OCI-LY3 (cell line): ENCODE results near the gene ESPN.

Source experiments
- H2AFZ ChIP-seq: fragments of 200-600, 300-600 bp; shearing (Covaris generic); 2 replicates; pipeline ENCODE4 v1.6.0; 2014; ENCODE audit warnings: antibody characterized with exemption, low read depth, low read length
- H3K27ac ChIP-seq: fragments of 200-600, 300-600 bp; sonication (generic); 2 replicates; pipeline ENCODE4 v1.5.1; 2014; ENCODE audit warnings: mild to moderate bottlenecking, low read length, moderate library complexity, mixed read lengths
- H3K27me3 ChIP-seq: fragments of 200-600, 300-600 bp; sonication (generic); 2 replicates; pipeline ENCODE4 v1.6.1; 2014; ENCODE audit warnings: low read depth, low read length, mixed read lengths
- H3K36me3 ChIP-seq: fragments of 200-600, 300-600 bp; sonication (generic); replicated peaks from 2 replicates; pipeline ENCODE3; 2014; ENCODE audit warnings: low read depth, low read length, mixed read lengths
- H3K4me1 ChIP-seq: fragments of 300-600, 200-600 bp; sonication (generic); 2 replicates; pipeline ENCODE4 v1.6.1; 2014; ENCODE audit warnings: low read length, mixed read lengths
- H3K4me2 ChIP-seq: fragments of 200-600, 300-600 bp; sonication (generic); 2 replicates; pipeline ENCODE4 v1.6.1; 2014; ENCODE audit warnings: low read length, mixed read lengths
- H3K4me3 ChIP-seq: fragments of 300-600, 200-600 bp; sonication (generic); 2 replicates; pipeline ENCODE4 v1.5.1; 2014; ENCODE audit warnings: antibody characterized with exemption, mild to moderate bottlenecking, low read length, moderate library complexity
- H3K79me2 ChIP-seq: fragments of 300-600, 200-600 bp; shearing (Covaris generic); 2 replicates; pipeline ENCODE4 v1.6.1; 2014; ENCODE audit warnings: mild to moderate bottlenecking, low read length, mixed read lengths
- H3K9ac ChIP-seq: fragments of 300-600, 200-600 bp; shearing (Covaris generic); 2 replicates; pipeline ENCODE4 v1.6.0; 2014; ENCODE audit warnings: mild to moderate bottlenecking, low read length, moderate library complexity
- H3K9me3 ChIP-seq: fragments of 200-600, 300-600 bp; shearing (Covaris generic); 2 replicates; pipeline ENCODE4 v1.6.1; 2014; ENCODE audit warnings: low read length, mixed read lengths; ENCODE audit not compliant: insufficient read depth
- H4K20me1 ChIP-seq: fragments of 200-600, 300-600 bp; sonication (generic); 2 replicates; pipeline ENCODE4 v1.6.1; 2016; ENCODE audit warnings: low read length, mixed read lengths; ENCODE audit not compliant: insufficient read depth
- EZH2phosphoT487 ChIP-seq: fragments of 200-600 bp; shearing (Covaris generic); IDR thresholded peaks from 2 replicates; pipeline ENCODE4 v1.6.1; 2018; ENCODE audit warnings: antibody characterized with exemption, mixed run types, low read depth
- TF ChIP-seq, protein P1 (sequence below): fragments of 200-600, 300-600 bp; sonication (generic); IDR thresholded peaks from 2 replicates; pipeline ENCODE4 v1.5.1; 2014; ENCODE audit warnings: antibody characterized with exemption, low read length, low read depth

Gene ESPN

DNA sequence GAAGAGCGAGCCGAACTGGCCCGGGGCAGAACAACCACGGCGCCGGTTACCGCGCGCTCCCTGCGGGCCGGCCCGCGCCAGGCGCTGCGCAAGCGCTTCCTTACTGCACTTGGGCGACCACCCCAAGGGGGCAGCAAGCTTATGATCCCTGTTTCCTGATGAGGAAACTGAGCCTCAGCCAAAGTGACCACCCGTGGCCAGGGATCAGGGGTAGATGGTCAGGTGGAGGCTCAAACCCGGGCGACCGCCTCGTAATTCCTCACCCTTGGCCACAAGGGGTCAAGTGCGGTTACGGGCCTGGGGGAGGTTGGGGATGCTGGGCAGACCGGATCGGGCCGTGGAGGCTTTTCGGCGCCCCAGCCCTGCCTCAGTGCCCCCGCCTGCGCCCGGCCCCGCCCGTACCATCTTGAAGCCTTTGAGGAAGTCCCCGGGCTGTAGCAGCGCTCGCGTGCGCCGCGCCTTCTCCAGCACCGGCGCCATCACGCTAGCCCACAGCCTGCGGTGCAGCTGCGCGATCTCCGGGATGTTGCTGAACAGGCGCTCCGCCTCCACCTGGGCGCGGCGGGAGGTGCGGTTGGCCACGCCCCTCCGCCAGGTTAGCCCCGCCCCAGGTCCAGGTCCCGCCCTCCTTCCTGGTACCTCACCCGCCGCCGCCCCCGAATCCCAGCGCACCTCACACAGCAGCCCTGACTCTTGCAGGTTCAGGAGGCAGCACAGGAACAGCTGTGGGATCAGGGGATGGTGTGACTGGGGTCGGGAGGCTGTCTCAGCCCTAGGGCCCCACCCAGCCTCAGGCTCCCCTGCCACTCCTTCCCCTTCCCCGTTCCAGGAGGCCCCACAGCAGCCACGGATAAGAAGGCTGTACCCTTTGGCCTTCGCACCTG lies 46.8 kb downstream of the ESPN start:
- Histone ChIP-seq H3K27me3 (no peaks in the 10 kb centered on the region), H3K9ac (no peak overlapping the region), H3K79me2 (no peaks in the 10 kb centered on the region), H3K27ac (no peak overlapping the region), H2AFZ (no peak overlapping the region), H3K4me2 (no peak overlapping the region), H3K9me3 (no peaks in the 10 kb centered on the region), H3K36me3 (no peaks in the 10 kb centered on the region), H3K4me1 (no peaks in the 10 kb centered on the region), H3K4me3 (no peak overlapping the region), H4K20me1 (no peaks in the 10 kb centered on the region)
- no peak for TF ChIP-seq EZH2phosphoT487
- TF ChIP-seq, protein P1, sequence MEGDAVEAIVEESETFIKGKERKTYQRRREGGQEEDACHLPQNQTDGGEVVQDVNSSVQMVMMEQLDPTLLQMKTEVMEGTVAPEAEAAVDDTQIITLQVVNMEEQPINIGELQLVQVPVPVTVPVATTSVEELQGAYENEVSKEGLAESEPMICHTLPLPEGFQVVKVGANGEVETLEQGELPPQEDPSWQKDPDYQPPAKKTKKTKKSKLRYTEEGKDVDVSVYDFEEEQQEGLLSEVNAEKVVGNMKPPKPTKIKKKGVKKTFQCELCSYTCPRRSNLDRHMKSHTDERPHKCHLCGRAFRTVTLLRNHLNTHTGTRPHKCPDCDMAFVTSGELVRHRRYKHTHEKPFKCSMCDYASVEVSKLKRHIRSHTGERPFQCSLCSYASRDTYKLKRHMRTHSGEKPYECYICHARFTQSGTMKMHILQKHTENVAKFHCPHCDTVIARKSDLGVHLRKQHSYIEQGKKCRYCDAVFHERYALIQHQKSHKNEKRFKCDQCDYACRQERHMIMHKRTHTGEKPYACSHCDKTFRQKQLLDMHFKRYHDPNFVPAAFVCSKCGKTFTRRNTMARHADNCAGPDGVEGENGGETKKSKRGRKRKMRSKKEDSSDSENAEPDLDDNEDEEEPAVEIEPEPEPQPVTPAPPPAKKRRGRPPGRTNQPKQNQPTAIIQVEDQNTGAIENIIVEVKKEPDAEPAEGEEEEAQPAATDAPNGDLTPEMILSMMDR: no peak

DNA sequence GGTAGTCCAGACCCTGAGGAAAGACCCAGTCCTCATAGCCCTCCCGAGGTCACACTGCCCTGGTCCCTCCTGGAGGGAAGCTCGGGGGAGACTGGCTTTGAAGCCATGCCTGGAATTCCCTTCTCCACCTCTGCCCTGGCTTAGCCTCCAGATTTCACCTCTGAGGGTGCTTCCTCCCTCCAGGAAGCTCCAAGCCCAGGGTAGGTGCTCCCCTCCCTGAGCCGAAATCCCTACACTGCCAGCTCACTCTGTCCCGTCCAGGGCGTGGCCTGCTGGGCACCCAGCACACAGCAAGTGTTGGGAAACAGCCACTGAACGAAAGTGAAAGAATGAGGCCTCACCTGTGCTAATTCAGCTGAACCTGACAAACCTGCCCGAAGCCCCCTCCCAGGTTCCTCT lies 47.4 kb downstream of the ESPN start:
- H3K36me3 ChIP-seq: no peaks in the 10 kb centered on the region
- H3K27ac ChIP-seq: no peak overlapping the region
- TF ChIP-seq, protein P1: no peak
- TF ChIP-seq EZH2phosphoT487: no peak

DNA sequence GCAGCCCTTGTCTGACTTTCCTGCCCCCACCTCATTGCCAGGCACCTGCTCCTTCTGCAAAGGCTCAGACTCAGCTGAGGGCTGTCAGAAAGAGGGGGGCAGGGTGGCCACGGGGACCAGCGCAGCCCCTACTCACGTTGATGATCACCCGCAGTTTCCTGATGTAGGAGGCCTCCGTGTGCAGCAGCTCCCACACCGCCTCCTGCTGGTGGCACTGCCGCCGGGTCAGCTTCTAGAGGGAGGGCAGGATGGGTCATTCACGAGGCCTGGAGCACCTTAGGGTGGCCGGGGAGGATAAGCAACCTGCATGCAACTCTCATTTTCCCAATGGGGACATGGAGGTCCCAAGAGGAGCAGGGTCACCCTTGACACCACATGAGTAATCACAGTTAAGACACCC lies 47.8 kb downstream of the ESPN start:
- H3K9ac ChIP-seq: no peak overlapping the region
- no peak overlapping the region for H2AFZ ChIP-seq
- H3K4me2 ChIP-seq: no peak overlapping the region
- H3K27ac ChIP-seq: no peak overlapping the region
- no peaks in the 10 kb centered on the region for H3K9me3 ChIP-seq
- no peaks in the 10 kb centered on the region for H3K4me1 ChIP-seq
- no peaks in the 10 kb centered on the region for H4K20me1 ChIP-seq
- H3K4me3 ChIP-seq: no peak overlapping the region
- TF ChIP-seq, protein P1: peak; percentile 36
- no peak for TF ChIP-seq EZH2phosphoT487
- no peaks in the 10 kb centered on the region for H3K36me3 ChIP-seq
- H3K79me2 ChIP-seq: no peaks in the 10 kb centered on the region
- no peaks in the 10 kb centered on the region for H3K27me3 ChIP-seq

More for the DNA sequence above, 47.4 kb downstream of the ESPN start:
- no peaks in the 10 kb centered on the region for H3K9me3 ChIP-seq
- H3K9ac ChIP-seq: no peak overlapping the region
- no peaks in the 10 kb centered on the region for H3K27me3 ChIP-seq
- H3K4me1 ChIP-seq: no peaks in the 10 kb centered on the region
- H3K4me3 ChIP-seq: no peak overlapping the region
- no peak overlapping the region for H2AFZ ChIP-seq
- no peaks in the 10 kb centered on the region for H4K20me1 ChIP-seq
- H3K4me2 ChIP-seq: no peak overlapping the region
- H3K79me2 ChIP-seq: no peaks in the 10 kb centered on the region

DNA sequence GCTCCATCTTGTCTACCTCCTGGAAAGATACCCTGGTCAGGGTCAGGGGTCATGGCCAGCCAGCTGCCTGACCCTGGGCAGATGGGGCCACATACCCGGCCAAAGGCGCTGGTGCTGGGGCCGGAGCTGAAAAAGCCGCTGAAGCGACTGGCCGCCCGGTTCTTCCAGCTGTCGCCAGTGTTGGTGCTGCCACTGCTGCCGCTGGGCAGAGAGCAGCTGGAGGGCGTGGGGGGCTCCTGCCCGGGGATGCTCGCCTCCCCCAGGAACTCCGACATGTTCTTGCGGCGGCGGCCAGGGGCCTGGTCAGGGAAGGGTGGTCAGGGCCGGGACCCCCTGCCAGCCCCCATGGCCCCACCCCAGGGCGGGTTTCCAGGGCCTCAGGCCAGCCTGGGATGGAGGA lies 48.6 kb downstream of the ESPN start:
- Histone ChIP-seq H3K27me3 (no peaks in the 10 kb centered on the region), H2AFZ (no peak overlapping the region), H4K20me1 (no peaks in the 10 kb centered on the region), H3K4me1 (no peaks in the 10 kb centered on the region), H3K79me2 (no peaks in the 10 kb centered on the region), H3K9ac (no peak overlapping the region), H3K27ac (no peak overlapping the region), H3K36me3 (no peaks in the 10 kb centered on the region), H3K4me2 (no peak overlapping the region), H3K9me3 (no peaks in the 10 kb centered on the region), H3K4me3 (no peak overlapping the region)
- no peak for TF ChIP-seq EZH2phosphoT487
- TF ChIP-seq, protein P1: no peak
